Ascending aorta (tissue), 2 donors: ENCODE results near the gene SPIC. TPM values are rescaled to one million over a fixed set of nuclear protein-coding genes. Genes with fewer than 3 reads are reported as not detected.

Source experiments
- DNase-seq, 2 donors: peaks; one replicate each; pipeline ENCODE4 v3.0.0-alpha.2; 2019; ENCODE audit warnings: low spot score in 2 of 2
- H3K27ac ChIP-seq, 2 donors: fragments of 200-600 bp; sonication (generic); one replicate each; pipeline ENCODE4 v1.5.1; 2016 to 2017; ENCODE audit warnings: mild to moderate bottlenecking in 1 of 2
- H3K27me3 ChIP-seq: fragments of 200-600 bp; sonication (generic); one replicate; pipeline ENCODE4 v1.5.1; 2017
- H3K36me3 ChIP-seq, 2 donors: fragments of 200-600 bp; sonication (generic); one replicate each; pipeline ENCODE4 v1.5.1; 2016
- H3K4me1 ChIP-seq, 2 donors: fragments of 200-600 bp; sonication (generic); one replicate each; pipeline ENCODE4 v1.5.1; 2016 to 2017; ENCODE audit warnings: mild to moderate bottlenecking in 1 of 2
- H3K4me3 ChIP-seq, 2 donors: fragments of 200-600 bp; sonication (generic); one replicate each; pipeline ENCODE4 v1.5.1; 2016 to 2017; ENCODE audit warnings: mild to moderate bottlenecking in 1 of 2
- H3K9me3 ChIP-seq, 2 donors: fragments of 200-600 bp; sonication (generic); one replicate each; pipeline ENCODE4 v1.5.1; 2016
- CTCF ChIP-seq, 3 experiments: fragments of 200-600 bp in 2 of 3; fragments of 450-650 bp in 1 of 3; sonication (generic) in 2 of 3; IDR thresholded peaks; one replicate each; pipeline ENCODE4 v1.5.1; 2016 to 2019; ENCODE audit warnings: antibody characterized with exemption in 3 of 3, mild to moderate bottlenecking in 1 of 3, moderate library complexity in 1 of 3
- intact Hi-C: fragments of 100-400 bp; cut with DNase I; formaldehyde crosslinking; loops from one replicate; pipeline ENCODE4 v1.15.1; 2023
- total RNA-seq: library from RNA; depleted of rRNA; stranded (reverse); fragments of >200 nt; gene quantifications from one replicate; pipeline ENCODE4 v1.1.0, GENCODE V29; 2016

The SPIC gene
- total RNA-seq, result not detected

GRCh38 chr12:101474711-101475386, at the start of gene SPIC:
Gene SPIC, plus strand, starts transcription at chr12:101475336. Its CDS starts 1,569 bp downstream, at chr12:101476905.
- Histone ChIP-seq H3K9me3 (no peaks in the 10 kb centered on the region), H3K27ac (no peak within 1 kb of the TSS), H3K27me3 (no peaks in the 10 kb centered on the region), H3K4me1 (no peaks in the 10 kb centered on the region), H3K36me3 (no peaks in the 10 kb centered on the region), H3K4me3 (no peak within 1 kb of the TSS)
- intact Hi-C loops, result no loop called here
- no peak for DNase-seq
- no peak for TF ChIP-seq CTCF (IDR thresholded peaks at IDR 0.05)

- Histone ChIP-seq H3K27ac (no peak overlapping the region), H3K36me3 (no peaks in the 10 kb centered on the region), H3K4me3 (no peak overlapping the region), H3K27me3 (no peaks in the 10 kb centered on the region), H3K9me3 (no peaks in the 10 kb centered on the region), H3K4me1 (no peaks in the 10 kb centered on the region)
- no peak for TF ChIP-seq CTCF (IDR thresholded peaks at IDR 0.05)
- intact Hi-C loops, result no loop called here
- no peak for DNase-seq
Measured at GRCh38 chr12:101430456-101430855, 44.7 kb upstream of the SPIC start.

GRCh38 chr12:101436136-101436535, 39.0 kb upstream of the SPIC start:
- Histone ChIP-seq H3K4me1 (no peaks in the 10 kb centered on the region), H3K27me3 (no peaks in the 10 kb centered on the region), H3K9me3 (no peaks in the 10 kb centered on the region), H3K36me3 (no peaks in the 10 kb centered on the region), H3K27ac (no peak overlapping the region), H3K4me3 (no peak overlapping the region)
- DNase-seq, result no peak
- intact Hi-C loops, result no loop called here
- TF ChIP-seq CTCF (IDR thresholded peaks at IDR 0.05), result no peak

- H3K27me3 ChIP-seq, result no peaks in the 10 kb centered on the region
- intact Hi-C loops, result no loop called here
- no peak overlapping the region for H3K27ac ChIP-seq
- H3K4me3 ChIP-seq, result no peak overlapping the region
- no peaks in the 10 kb centered on the region for H3K36me3 ChIP-seq
- no peaks in the 10 kb centered on the region for H3K9me3 ChIP-seq
- TF ChIP-seq CTCF (IDR thresholded peaks at IDR 0.05), result no peak
- H3K4me1 ChIP-seq, result no peaks in the 10 kb centered on the region
- no peak for DNase-seq
Measured at GRCh38 chr12:101439236-101439635, 35.9 kb upstream of the SPIC start.

- intact Hi-C loops, result no loop called here
- Histone ChIP-seq H3K9me3 (no peaks in the 10 kb centered on the region), H3K4me3 (no peak overlapping the region), H3K27ac (no peak overlapping the region), H3K4me1 (no peaks in the 10 kb centered on the region), H3K27me3 (no peaks in the 10 kb centered on the region), H3K36me3 (no peaks in the 10 kb centered on the region)
- DNase-seq, result no peak
- no peak for TF ChIP-seq CTCF (IDR thresholded peaks at IDR 0.05)
Measured at GRCh38 chr12:101441461-101442224, 33.5 kb upstream of the SPIC start.
